GM08714 (cell line): ENCODE data around the gene TMEM40.
"Not testable (repeated sequence)": the region's sequence is repeated elsewhere in the genome, so short reads cannot be mapped to it uniquely, and the experiment has no call there.

Experiments used
- H3K4me3 ChIP-seq: fragments of 200-500 bp; sonication (Bioruptor generic); 2 replicates; pipeline ENCODE4 v1.5.1; 2014; ENCODE audit warnings: mild to moderate bottlenecking, low read length, inconsistent platforms
- ZNF274 ChIP-seq: IDR thresholded peaks from 2 replicates; pipeline ENCODE4 v1.6.1; 2012; ENCODE audit warnings: mild to moderate bottlenecking, low read depth, low read length

Gene TMEM40

DNA sequence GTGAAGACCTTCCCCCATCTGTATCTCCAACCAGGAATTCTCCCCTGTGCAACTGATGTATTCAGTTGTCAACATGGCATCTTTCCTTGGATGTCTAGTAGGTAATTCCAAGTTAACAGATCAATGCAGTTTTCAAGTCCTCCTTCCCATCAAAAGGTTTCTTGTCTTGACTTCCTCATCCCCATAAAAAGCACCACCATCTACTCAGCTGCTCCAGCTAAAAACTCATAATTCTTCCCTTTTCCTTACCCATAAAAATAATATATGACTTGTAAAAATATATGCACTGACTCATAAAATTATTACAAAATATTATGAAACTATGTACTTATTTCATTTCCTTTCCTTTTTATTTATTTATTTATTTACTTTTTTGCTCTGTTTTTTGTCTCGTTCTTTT, 32.4 kb upstream of the TMEM40 start:
- no peak for TF ChIP-seq ZNF274
- no peak overlapping the region for H3K4me3 ChIP-seq

DNA sequence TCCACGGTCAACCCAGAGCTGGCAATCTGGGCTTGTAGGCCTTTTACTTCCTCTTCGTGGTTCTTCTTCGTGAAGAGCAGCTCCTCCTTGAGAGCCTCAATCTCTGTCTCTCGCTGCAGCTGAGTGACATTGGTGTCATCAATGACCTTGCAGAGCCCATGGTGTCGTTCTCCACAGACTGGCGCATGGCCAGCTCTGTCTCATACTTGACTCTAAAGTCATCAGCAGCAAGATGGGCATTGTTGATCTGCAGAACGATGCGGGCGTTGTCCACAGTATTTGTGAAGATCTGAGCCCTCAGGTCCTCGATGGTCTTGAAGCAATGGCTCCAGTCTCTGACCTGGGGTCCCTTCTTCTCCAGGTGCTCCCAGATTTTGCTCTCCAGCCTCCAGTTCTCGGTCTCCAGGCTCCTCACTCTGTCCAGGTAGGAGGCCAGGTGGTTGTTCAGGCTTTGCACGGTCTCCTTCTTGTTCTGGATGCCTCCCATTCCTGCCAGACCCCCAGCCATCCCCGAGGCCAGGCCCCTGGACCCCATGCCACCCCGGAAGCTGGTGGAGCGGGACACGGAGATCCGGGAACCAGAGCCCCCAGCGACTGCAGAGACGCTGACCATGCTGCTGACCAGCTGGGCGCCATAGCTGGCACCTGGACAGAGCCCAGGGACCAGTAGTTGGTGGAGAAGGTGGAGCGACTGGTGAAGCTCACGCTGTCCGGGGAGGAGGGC, 29.1 kb upstream of the TMEM40 start:
- H3K4me3 ChIP-seq: not testable (repeated sequence)

DNA sequence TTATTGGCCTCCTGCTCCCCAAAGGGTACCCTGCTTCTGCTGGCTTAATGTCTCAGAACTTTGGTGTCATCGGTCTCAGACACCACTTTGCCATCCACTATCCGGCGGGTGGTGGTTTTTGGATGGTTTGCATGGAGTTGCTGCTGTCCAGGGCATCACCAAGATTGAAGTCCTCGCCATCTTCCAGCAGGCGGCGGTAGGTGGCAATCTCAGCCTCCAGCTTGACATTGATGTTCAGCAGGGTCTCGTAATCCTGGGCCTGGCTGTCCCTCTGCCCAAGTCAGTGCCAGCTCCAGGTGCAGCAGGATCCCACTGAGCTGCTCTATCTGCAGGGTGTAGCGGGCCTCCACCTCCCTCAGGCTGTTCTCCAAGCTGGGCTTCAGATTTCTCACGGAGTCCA, 28.3 kb upstream of the TMEM40 start:
- H3K4me3 ChIP-seq: not testable (repeated sequence)

DNA sequence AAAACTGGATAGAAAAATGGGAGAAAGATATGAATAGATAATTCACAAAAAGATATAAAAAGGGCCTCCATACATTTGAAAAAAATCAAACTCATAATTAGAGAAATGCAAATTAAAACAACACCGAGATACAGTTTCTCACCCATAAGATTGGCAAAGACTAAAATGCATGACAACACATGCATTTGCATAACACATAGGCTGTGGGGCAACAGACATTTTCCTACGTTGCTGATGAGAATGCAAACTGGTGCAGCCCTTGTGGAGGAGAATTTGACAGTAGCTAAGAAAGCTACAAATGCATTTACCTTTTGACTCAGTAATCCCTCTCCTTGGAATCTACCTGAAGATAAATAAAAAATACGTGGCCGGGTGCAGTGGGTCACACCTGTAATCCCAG, 26.0 kb upstream of the TMEM40 start:
- H3K4me3 ChIP-seq: no peak overlapping the region
- TF ChIP-seq ZNF274: no peak

DNA sequence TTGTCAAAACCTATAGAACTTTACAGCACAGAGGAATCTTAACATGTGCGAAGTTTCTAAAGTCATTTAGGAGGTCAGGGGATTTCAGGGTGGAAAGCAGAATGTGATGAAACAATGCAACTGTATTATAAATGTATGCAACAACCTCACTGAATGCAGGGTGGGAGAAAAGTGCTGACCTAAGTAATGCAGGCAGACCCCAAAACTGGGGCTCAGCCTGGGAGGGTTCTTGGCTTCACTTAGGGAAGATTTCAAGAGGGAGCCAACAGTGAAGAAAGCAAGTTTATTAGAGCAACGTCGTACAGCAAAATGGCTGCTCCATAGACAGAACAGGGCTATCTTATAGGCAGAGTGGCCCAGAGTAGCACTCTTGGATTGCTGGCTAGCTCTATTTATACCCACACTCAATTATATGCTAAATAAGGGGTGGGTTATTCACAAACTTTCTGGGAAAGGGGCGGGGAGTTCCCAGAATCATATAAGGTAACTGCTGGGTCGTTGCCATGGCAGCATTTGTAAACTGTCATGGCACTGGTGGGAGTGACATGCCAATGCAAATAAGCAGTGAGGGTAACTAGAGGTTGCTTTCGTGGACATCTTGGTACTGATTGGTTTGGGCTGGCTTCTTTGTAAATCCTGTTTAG, 23.2 kb upstream of the TMEM40 start:
- no peak overlapping the region for H3K4me3 ChIP-seq
- TF ChIP-seq ZNF274: no peak

DNA sequence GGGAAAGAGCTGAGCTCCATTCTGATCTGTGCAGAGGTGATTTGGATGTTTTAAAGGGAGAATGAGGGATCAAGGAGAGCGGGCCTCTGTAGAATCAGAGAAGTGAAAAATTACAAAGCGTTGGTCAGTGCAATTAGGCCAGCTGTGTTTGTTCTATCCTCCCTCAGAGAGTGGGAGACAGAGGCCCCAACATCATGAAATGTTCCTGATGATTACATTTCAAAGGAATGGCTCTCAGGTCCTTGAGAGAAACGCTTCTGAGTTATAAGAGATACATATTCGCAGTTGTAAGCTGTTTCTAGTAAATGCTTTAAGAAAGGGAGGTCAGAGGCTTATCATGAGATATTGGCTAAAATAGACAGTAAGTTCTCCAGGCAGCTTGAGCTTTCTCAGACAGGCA, 21.7 kb upstream of the TMEM40 start:
- TF ChIP-seq ZNF274: no peak
- H3K4me3 ChIP-seq: no peak overlapping the region

DNA sequence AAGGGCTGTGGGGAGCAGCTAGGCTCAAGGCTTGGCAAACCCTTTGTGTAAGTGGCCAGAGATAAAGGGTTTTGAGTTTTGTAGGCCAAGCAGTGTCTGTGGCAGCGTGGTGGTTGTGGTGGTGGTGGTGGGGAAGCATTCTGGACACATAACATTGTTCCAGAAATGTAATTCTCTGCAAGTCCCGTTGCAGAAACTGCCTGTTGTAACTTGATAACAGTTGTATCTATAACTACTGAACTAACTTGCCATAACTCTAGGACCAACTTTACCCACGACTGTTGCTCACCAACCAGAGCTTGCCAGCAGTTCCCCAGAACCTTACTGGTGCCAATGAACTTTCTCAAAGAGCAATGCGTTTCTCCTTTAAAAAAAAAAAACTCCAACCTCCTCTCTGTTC, 18.1 kb upstream of the TMEM40 start:
- H3K4me3 ChIP-seq: no peak overlapping the region
- no peak for TF ChIP-seq ZNF274

DNA sequence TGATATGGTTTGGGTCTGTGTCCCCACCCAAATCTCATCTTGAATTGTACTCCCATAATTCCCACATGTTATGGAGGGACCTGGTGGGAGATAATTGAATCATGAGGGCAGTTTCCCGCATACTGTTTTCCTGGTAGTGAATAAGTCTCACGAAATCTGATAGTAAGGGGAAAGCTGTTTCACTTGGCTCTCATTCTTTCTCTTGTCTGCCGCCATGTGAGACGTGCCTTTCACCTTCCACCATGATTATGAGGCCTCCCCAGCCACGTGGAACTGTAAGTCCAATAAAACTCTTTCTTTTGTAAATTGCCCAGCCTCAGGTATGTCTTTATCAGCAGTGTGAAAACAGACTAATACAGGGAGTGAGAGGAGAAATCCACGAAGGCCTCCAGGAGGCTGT, 16.9 kb upstream of the TMEM40 start:
- H3K4me3 ChIP-seq: not testable (repeated sequence)

DNA sequence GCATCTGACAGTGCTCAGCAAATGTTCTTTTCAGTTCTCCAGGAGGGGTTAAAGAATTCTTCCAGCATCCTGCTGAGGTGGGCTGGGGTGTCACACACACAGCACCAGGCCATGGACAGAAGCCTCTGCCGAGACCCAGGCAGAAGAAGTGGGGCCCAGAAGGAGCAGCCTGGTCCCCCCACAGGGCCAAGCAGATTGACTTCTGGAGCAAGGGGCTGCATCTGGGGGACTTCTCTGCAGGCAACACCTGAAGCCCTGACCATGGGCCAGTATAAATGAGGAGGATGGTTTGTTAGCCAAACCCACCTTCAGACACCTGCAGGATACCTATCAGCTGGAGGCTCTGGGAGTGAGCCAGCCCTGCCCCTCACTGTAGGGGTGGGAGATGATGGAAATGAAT, 16.2 kb upstream of the TMEM40 start:
- no peak overlapping the region for H3K4me3 ChIP-seq
- TF ChIP-seq ZNF274: no peak

DNA sequence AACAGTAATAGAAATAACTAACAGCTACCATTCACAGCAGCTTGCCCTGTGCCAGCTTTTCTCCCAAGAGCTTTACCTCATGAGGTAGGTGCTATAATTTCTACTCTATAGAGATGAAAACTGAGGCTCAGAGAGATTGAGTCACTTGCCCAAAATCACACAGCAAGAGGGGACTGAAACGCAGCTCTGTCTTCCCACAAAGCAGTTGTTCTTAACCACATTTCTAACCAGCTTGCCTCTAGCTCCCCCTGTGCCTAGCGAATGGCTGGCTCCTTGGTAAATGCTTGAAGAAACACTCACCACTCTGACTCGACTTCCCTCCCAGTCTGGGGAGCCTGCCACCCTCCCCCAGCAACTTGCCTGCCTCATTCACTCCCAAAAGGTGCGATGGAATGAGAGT, 15.6 kb upstream of the TMEM40 start:
- H3K4me3 ChIP-seq: no peak overlapping the region
- no peak for TF ChIP-seq ZNF274

DNA sequence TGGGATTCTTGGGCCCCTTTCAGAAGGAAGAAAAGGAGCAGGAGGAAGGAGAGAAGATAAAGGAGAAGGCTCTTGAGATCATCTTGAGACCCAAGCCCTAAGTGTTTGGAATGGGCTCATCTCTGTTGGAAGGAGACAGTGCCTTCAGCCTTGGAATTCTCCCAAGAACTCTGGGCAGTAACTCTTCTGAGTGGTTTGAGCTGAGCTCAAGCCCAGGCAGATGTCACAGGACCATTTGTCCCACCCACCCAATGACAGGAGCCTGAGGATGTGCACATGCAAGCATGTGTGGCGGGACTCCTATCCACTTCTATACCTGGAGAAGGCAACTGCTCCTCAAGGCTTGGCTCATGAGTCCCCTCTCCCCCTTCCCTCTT, 14.6 kb upstream of the TMEM40 start:
- H3K4me3 ChIP-seq: no peak overlapping the region
- TF ChIP-seq ZNF274: no peak

DNA sequence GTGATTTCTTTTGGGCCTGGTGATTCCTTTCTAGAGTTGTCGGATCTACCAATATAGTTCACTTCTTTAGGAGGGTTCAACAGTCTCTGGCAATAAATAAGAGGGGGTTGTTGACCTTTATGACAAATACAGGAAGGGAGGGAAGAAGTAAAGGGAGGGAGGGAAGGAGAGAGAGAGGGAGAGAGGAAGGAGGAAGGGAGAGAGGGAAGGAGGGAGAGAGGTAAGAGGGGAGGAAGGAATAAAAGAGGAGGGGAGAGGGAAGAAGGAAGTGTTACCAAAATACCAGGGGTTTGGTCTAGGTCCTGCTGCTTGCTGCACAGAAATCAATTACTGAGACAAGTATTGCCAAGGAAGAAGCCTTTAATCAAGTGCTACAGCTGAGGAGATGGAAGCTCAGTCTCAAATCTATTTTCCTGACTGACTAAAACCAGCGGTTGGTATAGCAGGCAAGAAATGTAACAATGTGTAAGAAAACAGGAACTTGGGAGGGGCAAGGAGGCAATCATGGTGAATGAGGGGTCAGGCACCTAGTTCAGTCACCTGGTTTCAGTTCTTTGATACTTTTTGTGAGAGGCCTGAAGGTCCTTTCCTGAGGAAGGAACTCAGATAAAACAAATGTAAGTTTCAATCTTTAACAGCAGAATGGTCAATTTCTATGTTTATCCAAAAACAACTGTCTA, 14.1 kb upstream of the TMEM40 start:
- H3K4me3 ChIP-seq: no peak overlapping the region
- no peak for TF ChIP-seq ZNF274

DNA sequence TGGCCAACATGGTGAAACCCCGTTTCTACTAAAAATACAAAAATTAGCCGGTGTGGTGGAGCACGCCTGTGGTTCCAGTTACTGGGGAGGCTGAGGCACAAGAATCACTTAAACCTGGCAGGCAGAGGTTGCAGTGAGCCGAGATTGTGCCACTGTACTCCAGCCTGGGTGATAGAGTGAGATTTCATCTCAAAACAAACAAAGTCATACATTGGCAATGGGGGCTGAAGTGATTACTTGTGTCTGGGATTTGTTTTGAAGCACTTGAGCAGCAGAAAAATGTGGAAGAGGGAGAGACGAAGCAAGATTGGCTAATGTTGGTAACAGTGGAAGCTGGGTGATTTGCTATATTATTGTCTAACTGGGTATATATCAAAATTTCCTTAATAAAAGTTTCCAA, 13.4 kb upstream of the TMEM40 start:
- TF ChIP-seq ZNF274: no peak
- no peak overlapping the region for H3K4me3 ChIP-seq

DNA sequence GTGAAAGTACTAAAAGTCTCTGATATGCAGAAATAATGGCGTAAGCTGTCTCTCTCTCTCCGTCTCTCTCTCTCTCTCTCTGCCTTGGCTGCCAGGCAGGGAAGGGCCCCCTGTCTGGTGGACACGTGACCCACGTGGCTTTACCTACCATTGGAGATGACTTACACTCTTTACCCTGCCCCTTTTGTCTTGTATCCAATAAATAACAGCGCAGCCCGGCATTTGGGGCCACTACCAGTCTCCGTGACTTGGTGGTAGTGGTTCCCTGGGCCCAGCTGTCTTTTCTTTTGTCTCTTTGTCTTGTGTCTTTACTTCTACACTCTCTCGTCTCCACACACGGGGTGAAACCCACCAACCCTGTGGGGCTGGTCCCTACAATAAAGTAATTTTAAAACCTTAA, 12.2 kb upstream of the TMEM40 start:
- no peak for TF ChIP-seq ZNF274
- H3K4me3 ChIP-seq: no peak overlapping the region

DNA sequence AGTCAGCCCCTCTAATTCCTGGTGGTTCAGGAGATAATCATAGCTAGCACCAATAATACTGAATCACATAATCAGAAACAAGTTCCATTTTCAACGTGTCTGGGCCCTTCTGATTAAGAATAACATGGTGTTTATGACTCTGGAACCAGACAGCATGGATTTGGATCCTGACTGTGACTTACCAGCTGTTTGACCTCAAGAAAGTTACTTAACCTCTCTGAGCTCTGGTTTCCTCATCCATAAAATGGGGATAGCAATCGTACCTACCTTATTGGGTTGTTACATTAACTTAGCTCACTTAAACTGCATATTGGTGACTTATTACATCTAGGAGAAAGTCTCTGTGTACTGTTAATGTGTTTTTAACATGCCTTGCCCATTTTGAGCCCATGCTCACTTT, 10.7 kb upstream of the TMEM40 start:
- TF ChIP-seq ZNF274: no peak
- no peak overlapping the region for H3K4me3 ChIP-seq
